Measurements from ENCODE around the gene HERPUD1.

Gene HERPUD1

DNA sequence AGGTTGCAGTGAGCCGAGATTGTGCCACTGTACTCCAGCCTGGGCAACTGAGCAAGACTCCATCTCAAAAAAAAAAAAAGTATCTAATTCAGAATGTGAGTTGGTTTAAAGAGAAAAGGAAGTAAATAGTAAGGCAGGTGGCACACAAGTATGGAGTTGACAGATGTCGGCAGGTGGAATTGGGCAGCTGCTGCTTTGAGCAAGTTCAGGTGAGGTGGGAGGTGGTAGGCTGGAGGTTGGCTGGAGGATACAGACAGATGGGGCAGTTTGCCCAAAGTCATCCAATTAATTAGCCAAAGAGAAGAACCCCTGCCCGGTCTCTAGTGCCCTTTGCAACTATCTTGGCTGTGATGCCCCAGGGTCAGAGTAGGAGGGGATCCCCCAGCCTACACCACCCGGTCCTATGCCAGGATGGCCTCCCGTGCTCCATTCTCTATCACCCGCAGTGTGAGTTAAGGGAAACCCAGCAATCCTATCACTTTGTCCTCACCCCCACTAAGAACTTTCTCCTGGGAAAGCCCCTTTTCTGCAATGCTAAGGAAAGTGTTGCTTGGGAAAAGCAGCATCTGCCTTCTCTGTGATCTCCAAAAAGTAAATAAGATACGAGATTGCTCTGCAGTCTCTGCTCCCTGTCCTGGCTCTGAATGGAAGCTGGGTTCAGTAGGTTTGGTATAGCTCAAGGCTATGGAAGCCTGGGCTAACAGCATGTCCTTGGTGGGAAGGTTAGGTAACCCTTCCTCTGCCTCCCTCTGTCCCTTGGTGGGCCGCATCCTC lies 34.7 kb upstream of the HERPUD1 start:
- no peak overlapping the region for H3K4me3 ChIP-seq (ENCODE audit: low read depth, low read length)
- TF ChIP-seq, protein P1, sequence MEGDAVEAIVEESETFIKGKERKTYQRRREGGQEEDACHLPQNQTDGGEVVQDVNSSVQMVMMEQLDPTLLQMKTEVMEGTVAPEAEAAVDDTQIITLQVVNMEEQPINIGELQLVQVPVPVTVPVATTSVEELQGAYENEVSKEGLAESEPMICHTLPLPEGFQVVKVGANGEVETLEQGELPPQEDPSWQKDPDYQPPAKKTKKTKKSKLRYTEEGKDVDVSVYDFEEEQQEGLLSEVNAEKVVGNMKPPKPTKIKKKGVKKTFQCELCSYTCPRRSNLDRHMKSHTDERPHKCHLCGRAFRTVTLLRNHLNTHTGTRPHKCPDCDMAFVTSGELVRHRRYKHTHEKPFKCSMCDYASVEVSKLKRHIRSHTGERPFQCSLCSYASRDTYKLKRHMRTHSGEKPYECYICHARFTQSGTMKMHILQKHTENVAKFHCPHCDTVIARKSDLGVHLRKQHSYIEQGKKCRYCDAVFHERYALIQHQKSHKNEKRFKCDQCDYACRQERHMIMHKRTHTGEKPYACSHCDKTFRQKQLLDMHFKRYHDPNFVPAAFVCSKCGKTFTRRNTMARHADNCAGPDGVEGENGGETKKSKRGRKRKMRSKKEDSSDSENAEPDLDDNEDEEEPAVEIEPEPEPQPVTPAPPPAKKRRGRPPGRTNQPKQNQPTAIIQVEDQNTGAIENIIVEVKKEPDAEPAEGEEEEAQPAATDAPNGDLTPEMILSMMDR (IDR thresholded peaks at IDR 0.05; ENCODE audit: borderline replicate concordance, insufficient read depth, low read depth, low read length) = no peak

GRCh38 chr16:56898847-56899246 lies 33.1 kb upstream of the HERPUD1 start:
- no peak overlapping the region for H3K4me3 ChIP-seq (ENCODE audit: low read depth, low read length)
- TF ChIP-seq, protein P1 (IDR thresholded peaks at IDR 0.05; ENCODE audit: borderline replicate concordance, insufficient read depth, low read depth, low read length) = no peak

- TF ChIP-seq, protein P1 (IDR thresholded peaks at IDR 0.05; ENCODE audit: borderline replicate concordance, insufficient read depth, low read depth, low read length) = no peak
Observed at GRCh38 chr16:56903866-56904265, 28.1 kb upstream of the HERPUD1 start.

DNA sequence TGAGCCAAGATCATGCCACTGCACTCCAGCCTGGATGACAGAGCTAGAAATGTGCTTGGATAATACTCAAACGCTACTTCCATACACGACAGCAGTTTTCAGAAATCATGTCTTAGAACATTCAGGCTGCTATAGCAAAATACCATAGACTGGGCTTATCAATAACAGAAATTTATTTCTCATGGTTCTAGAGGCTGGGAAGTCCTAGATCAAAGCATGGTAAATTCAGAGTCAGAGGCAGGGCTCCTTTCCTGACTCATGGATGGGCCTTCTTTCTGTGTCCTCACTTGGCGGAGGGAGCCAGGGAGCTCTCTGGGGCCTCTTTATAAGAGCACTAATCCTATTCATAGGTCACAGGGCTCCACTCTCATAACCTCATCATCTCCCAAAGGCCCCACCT lies 24.5 kb upstream of the HERPUD1 start:
- H3K4me3 ChIP-seq (ENCODE audit: low read depth, low read length) = no peak overlapping the region
- TF ChIP-seq, protein P1 (IDR thresholded peaks at IDR 0.05; ENCODE audit: borderline replicate concordance, insufficient read depth, low read depth, low read length) = no peak

More at GRCh38 chr16:56903866-56904265, 28.1 kb upstream of the HERPUD1 start:
- H3K4me3 ChIP-seq (ENCODE audit: low read depth, low read length) = no peak overlapping the region

- H3K4me3 ChIP-seq (ENCODE audit: low read depth, low read length) = no peak overlapping the region
- TF ChIP-seq, protein P1 (IDR thresholded peaks at IDR 0.05; ENCODE audit: borderline replicate concordance, insufficient read depth, low read depth, low read length) = no peak
Observed at GRCh38 chr16:56909527-56909979, 22.4 kb upstream of the HERPUD1 start.

GRCh38 chr16:56910112-56910511 lies 21.8 kb upstream of the HERPUD1 start:
- no peak overlapping the region for H3K4me3 ChIP-seq (ENCODE audit: low read depth, low read length)
- TF ChIP-seq, protein P1 (IDR thresholded peaks at IDR 0.05; ENCODE audit: borderline replicate concordance, insufficient read depth, low read depth, low read length) = no peak

Measured in GM12875 (cell line).